Measurements from ENCODE around the gene LNX1. TPM values are rescaled to one million over a fixed set of nuclear protein-coding genes. Genes with fewer than 3 reads are reported as not detected.

LNX1 gene
- 0.07 to 0.09 TPM (median 0.07 TPM) in 3 of 5 replicates, not detected in the others for total RNA-seq (2022; extraction: Qiagen RNA extraction; ENCODE audit: low read depth)

GRCh38 chr4:53591372-53591892 lies at the start of gene LNX1:
Gene LNX1 (minus strand): TSS chr4:53591486. CDS start chr4:53574002, 17,484 bp downstream.

Other genes with a start within 250 kb of the LNX1 start
- gene SCFD2, start 225.4 kb downstream of the LNX1 start, total RNA-seq (2022; extraction: Qiagen RNA extraction; ENCODE audit: low read depth), result 7.3 to 8.5 TPM (median 7.7 TPM) in 5 replicates
- 28.3 to 40.9 TPM (median 34.9 TPM) in 5 replicates for gene FIP1L1, start 213.8 kb downstream of the LNX1 start, total RNA-seq (2022; extraction: Qiagen RNA extraction; ENCODE audit: low read depth)

All from A549 treated with CpdA at 1 μM for 4 hours (cell line).